HG03097 (cell line): Measurements from ENCODE around the gene POMZP3.
"Not testable (repeated sequence)": the region's sequence is repeated elsewhere in the genome, so short reads cannot be mapped to it uniquely, and the experiment has no call there.

Source experiments
- ATAC-seq: cut with Tn5 transposase; IDR thresholded peaks from one replicate; pipeline ENCODE4 v1.9.1; 2021; ENCODE audit not compliant: unreplicated experiment, low FRiP score

POMZP3 gene

GRCh38 chr7:76626989-76627642 lies at the start of gene POMZP3:
TSS of gene POMZP3 (minus strand) at chr7:76627279. CDS start at chr7:76626064, 1,215 bp downstream.
- ATAC-seq: peak; percentile 85

GRCh38 chr7:76675783-76676182 lies 48.7 kb upstream of the POMZP3 start:
- ATAC-seq: not testable (repeated sequence)

- not testable (repeated sequence) for ATAC-seq
These were observed 46.3 kb upstream of the POMZP3 start for GRCh38 chr7:76673346-76673745.

DNA sequence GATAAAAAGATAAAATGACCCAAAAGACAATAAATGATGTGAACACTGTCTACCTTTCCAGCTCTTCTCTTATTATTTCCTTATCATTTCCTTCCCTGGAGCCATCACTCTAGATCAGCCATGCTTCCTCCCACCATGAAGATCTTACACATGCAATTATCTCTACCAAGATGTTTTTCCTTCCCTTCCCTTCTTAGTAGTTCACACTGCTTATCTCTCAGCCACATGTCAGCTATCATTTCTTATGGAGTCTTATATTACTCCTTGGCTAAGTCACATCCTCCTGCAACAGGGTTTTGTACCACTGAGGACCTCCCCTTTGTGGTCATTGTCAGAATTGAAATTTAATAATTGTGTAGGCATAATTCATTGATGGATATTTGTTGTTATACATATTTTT lies 32.1 kb upstream of the POMZP3 start:
- ATAC-seq: not testable (repeated sequence)

DNA sequence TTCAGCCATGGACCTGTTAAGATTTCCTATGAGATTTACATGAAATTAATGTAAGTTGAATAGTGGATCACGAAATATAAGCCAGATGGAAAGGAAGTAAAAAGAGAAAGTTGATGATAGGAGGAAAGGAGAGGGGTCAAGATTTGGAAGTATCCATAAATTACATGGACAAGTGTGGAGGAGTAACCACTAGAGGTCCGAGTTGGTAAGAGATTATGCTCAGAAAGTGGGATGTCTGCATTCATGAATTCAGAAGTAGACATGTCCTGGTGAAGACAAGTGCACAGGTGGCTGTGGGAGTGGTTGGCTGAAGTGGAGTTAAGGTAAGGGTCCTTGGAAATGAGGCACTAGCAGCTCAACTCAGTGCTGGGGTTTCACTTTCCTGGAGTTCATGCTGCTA lies 29.3 kb upstream of the POMZP3 start:
- ATAC-seq: not testable (repeated sequence)

GRCh38 chr7:76642620-76643019 lies 15.5 kb upstream of the POMZP3 start:
- not testable (repeated sequence) for ATAC-seq

DNA sequence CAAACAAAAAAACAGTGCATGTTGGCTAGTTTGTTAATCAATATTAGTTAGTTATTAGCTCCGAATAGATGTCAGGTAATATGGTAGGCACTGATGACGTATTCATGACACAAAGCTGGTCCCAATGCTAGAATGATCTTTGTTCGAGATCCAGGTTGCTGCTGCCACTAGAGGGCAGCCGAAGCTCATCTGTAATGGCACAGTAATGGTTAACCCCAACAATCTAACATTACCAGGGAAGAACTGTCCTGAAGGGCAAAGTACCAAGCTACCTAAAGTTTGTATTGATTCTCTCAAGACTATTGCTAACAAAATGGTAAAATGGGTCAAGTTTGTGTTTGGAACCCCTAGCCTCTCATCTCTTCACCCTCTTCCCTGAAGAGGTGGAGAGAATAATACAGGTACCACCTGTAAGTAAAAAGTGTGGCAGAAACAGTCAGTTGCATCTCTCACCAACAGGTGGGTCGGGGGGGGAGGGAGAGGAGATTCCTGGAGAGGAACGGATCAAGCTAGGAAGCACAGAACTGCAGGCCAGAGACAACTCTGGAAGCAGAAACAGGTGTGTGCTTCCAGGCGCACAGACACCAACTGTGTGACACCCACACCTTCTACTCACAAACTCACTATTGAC lies 10.1 kb upstream of the POMZP3 start:
- peak; percentile 74 for ATAC-seq

DNA sequence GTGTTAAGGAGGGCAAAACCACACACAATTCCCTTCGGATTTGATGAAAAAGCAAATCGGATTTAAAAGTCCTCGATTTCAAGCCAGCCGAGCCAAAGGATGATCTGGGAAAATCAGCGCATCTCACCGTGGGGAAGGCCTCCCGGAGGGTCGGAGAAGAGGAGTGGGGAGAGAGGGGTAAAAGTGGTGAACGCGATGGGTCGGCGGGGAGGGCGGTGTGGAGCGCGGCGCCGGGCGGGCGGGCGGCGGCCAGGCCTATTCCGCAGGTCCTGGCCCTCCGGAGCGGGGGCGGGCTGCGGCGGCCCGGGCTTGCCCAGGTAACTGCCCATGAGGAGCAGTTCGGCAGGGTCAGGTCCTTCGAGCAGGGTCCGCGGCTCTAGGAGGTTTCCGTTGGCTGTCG lies 498 bp downstream of the POMZP3 start:
- peak; percentile 30 for ATAC-seq

DNA sequence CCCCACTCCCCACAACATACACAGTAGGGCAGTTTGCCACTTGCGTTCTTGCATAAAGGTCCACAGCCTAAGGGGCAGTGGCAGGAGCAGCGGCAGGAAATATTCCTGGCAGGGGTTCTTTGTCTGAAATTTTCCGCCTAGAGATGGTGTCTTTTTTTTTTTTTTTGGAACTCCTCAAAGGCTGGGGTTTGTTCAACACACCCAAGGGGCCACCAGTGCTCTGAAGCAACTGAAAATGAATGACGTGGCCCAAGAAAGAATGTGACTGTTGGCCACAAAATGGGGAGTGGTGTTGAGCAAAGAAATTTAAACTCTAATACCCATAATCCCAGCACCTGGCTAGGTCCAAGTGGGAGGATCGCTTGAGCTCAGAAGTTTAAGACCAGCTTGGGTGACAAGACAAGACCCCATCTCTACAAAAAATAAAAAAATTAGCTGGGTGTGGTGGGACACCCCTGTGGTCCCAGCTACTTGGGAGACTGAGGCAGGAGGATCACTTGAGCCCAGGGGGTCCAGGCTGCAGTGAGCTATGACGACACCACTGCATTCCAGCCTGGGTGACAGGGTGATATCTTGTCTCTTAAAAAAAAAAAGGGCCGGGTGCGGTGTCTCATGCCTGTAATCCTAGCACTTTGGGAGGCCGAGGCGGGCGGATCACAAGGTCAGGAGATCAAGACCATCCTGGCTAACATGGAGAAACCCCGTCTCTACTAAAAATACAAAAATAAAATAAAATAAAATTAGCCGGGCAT lies 7.5 kb downstream of the POMZP3 start:
- ATAC-seq: not testable (repeated sequence)

GRCh38 chr7:76613783-76614182 lies 13.3 kb downstream of the POMZP3 start:
- ATAC-seq: not testable (repeated sequence)

GRCh38 chr7:76612232-76612631 lies 14.8 kb downstream of the POMZP3 start:
- ATAC-seq: not testable (repeated sequence)

DNA sequence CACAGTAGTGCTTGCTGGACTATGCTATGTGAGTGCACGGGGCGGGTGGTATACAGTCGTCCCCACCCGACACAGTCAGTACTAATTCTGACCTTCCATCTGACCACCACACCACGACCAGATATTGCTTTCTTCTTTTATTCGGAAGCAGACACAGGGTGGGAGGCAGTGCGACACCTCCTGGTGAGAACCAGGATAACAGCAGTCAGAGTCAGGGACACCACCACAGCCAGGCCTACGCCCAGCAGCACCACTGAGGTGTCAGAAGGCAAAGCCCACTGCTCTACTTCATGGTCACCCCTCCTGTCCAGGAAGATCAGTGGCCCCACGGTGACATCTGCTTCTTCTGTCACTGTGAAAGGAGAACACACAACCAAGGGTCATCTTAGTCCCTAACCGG lies 17.2 kb downstream of the POMZP3 start:
- ATAC-seq: not testable (repeated sequence)

DNA sequence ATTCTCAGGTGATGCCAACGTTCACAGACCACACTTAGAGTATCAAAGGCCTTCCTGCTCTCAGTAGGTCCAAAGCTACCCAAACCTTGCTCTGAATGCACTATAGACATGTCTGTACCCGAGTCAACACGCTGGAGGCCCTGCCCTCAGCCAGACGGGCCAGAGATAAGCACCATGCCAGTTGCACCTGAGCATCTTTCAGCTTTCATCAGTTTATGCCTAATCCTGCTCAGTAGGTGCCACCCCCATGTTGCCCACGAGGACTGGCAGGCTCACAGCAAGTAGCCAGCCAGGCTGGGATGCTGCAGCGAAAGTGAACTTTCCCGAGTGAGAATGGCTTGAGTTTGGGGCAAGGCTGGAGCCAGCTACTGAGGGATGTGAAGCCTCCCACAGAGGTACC lies 18.6 kb downstream of the POMZP3 start:
- not testable (repeated sequence) for ATAC-seq

DNA sequence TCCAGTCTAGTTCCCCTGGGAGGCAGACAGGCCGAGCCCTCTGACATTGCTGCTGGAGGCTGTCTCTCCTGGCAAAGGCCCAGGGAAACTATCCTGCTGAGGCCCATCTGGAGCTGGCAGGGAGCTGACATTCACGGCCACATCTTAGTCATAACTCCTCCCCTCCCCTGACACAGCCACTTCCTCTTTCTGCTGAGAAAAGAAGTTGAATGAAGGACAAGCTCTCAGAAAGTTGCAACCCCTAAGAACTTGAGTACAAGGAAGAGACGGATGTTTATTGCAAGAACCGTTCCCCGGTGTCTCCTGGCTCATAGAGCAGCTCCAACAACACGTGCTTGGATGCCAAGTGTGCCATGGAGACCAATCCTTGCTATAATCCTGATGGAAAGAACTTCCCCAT lies 21.1 kb downstream of the POMZP3 start:
- ATAC-seq: peak; percentile 91

- not testable (repeated sequence) for ATAC-seq
These were observed 26.4 kb downstream of the POMZP3 start for GRCh38 chr7:76600650-76601049.

DNA sequence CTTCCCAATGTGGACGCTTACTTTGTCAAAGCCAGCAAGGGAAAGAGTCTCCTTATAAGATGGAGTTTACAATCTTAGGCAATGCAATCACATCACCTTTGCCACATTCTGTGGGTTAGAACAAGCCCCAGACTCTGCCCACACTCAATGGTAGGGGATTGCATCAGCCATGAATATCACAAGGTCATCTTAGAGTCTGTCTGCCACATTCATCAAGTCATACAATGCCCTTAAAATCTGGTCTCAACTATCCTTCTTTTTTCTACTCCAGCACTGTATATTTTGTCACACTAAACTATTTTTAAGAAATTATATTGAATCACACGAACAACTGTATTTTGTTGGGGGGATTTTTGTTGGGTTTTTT lies 27.0 kb downstream of the POMZP3 start:
- ATAC-seq: not testable (repeated sequence)

DNA sequence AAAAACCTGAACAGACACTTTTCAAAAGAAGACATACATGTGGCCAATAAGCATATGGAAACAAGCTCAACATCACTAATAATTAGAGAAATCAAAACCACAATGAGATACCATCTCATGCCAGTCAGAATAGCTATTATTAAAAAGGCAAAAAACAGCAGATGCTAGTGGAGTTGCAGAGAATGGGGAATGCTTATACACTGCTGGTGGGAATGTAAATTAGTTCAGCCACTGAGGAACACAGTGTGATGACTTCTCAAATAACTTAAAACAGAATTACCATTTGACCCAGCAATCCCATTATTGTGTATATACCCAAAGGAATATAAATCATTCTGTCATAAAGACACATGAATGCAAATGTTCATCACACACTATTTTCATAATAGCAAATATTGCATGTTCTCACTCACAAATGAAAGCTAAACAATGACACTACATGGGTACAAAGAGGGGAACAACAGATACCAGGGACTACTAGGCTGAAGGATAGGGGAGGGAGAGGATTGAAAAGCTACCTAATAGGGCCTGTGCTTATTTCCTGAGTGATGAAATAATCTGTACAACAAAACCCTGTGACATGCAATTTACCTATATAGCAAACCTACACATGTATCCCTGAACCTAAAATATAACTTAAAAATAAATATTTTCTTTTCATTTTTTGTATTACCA lies 28.4 kb downstream of the POMZP3 start:
- ATAC-seq: not testable (repeated sequence)

DNA sequence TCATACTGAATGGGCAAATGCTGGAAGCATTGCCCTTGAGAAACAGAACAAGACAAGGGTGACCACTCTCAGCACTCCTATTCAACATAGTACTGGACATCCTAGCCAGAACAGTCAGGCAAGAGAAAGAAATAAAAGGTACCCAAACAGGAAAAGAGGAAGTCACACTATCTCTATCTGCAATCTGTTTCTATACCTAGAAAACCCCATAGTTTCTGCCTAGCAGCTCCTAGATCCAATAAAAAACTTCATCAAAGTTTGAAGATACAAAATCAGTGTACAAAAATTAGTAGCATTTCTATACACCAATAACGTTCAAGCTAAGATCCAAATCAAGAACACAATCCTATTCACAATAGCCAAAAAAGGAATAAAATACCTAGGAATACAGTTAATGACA lies 29.8 kb downstream of the POMZP3 start:
- ATAC-seq: not testable (repeated sequence)

GRCh38 chr7:76592694-76593093 lies 34.4 kb downstream of the POMZP3 start:
- ATAC-seq: not testable (repeated sequence)

DNA sequence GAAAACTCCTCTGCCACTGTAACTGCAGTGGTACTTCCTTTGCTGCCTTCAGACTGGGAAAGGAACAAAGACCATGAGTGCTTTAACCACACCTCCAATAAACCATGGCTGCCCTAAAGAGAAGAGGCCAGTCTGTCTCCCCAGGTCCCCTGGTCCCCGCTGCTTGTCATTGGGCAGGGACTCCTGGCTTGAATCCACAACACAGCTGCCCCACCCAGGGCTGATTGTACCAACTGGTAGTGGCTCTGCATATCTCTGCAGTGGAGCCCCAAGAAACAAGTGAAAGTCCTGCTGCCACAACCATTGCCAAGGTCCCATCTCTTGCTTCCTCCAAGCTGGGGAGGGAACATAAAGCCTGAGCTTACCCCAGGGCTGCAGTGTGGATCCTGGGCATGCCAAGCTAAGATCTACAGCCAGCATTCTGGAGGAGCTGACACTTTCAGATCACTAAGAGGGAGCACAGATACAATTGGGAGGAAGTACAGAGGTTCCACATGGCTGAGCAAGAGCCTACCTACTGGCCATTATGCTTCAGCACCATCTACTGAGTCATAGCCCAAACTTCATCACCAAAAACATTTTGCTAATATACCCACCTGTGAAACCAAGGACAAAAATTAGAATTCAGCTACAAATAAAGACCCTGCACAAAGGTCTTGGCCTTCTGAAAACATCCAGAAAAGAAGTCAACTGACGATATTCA lies 35.3 kb downstream of the POMZP3 start:
- ATAC-seq: peak; percentile 68
